DMS 273 treated with DMSO at 0.1 percent for 48 hours (cell line): Measurements from ENCODE around the gene GJB5.
"Not testable (repeated sequence)": the region's sequence is repeated elsewhere in the genome, so short reads cannot be mapped to it uniquely, and the experiment has no call there.

Source experiments
- DNase-seq: peaks from one replicate; lab custom pipeline; 2025; lab: John Stamatoyannopoulos, UW

The GJB5 gene

DNA sequence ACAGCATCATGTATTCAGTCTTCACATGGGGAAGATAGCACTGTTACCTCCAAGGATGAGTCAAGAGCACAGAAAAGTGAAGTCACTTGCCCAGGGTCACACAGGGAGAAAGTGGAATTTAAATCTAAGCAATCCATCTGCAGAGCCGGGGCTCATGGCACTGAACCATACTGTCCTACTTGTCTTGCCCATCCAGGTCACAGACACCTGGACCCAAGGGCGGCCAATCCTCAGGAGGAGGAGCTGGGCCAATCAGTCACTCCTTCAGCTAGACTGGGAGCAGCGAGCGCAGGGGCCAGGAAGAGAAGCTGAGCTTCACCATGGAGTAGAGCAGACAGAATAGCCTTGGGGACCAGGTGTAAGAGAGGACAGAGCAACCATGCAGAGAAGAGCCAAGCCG, 9.2 kb upstream of the GJB5 start:
- no peak for DNase-seq

DNA sequence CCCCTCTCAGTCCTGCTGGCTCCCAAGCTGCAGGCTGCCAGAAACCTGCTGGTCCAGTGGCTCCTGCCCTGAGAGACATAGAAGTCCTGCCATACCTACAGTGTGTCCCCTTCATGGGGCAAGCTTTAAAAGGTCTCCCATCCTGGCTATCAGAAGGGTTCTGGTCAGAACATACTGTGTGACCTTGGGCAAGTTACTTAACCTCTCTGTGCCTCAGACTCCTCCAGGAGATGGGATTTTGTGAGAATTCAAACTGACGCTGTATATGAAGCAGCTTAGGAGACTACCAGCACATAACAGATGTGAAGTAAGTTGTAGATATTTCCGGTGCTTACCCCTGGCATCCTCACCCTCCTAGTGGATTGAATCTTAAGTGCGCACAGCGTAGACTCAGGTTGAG, 8.7 kb upstream of the GJB5 start:
- DNase-seq, result no peak

DNA sequence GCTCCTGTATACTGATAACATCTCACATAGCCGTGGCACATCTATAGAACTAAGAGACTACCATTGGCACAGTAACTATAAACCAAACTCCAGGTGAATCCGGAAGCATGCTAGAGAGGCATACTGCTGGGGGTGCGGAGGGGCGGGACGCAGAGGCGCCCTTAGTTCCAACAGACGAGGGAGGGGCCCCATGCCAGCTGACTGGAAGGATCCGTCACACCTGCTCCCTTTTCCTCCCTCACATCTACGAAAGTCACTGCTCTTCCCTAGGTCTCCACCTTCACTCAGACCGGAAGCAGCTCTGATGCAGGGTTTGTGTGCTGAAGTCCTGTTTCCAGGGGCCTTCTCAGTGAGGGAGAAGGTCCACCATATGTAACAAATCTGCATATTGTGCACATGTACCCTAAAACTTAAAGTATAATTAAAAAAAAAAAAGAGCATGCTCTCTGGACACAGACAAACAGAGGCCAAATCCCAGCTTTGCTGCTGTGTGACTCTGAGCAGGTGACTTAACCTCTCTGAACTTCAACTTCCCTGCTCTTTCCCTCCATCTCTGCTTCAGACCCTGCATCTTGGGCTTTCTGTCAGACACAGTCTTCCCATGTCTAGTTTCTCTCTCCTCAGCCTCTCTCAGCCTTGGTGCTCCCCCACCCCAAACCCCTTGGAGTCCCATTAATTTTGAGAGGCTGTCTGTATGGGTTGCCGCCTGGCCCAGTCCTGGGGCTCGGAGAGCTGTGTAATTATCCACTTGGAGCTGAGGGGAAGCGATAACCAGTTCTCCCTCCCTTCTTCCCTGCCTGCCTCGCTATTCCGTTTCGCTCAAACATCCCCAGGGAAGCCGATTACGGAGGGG, 7.8 kb upstream of the GJB5 start:
- no peak for DNase-seq

DNA sequence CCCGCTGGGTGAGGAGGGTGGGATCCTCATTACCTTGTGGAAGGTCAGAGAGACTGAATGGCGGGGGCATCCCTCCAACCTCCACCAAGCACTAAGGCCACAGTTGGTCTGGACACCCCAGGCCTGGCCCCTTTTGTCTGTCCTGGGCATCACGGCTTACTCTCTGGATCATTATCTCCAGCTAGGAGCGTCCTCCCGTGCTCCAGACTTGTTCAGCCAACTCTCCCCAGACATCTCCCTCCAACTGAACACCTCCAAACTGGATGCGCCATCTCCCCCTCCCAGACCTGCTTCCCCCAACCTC, 7.3 kb upstream of the GJB5 start:
- DNase-seq, result no peak

DNA sequence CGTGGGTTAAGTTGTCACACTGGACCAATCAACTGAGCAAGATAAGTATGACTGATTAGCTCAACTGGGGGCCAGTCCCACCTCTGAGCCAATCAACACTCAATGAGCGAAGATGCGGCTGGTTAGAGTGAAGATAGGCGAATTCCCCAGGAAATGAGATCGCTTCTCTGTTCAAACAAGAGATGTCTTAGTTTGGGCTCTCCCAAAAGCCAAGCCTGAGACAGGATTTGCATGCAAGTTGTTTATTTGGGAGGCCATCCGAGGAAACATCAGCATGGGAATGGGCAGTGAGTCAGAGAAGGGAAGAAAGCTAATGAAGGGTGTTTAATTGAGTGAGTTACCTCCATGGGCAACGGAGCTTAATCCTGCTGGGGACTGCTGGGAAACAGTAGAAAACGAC, 4.9 kb upstream of the GJB5 start:
- DNase-seq, result no peak

DNA sequence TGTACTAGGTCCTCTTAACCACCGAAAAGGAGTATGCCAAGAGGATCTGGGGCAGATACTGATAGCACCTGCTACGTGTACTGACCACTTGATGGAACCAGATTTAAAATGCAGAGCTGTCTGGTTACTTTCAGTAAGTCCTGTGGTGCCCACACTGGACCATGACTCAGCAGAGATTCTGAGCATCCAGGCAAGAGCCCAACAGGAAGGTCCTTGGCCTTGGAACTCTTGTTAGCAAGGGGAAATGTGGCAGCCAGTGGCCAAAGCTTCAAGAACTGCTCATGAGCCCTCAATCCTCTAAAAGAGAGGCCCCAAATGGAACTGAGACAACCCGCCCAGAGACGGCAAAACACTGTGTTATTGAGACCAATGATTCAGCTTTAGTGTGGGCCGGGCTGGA, 4.2 kb upstream of the GJB5 start:
- no peak for DNase-seq

DNA sequence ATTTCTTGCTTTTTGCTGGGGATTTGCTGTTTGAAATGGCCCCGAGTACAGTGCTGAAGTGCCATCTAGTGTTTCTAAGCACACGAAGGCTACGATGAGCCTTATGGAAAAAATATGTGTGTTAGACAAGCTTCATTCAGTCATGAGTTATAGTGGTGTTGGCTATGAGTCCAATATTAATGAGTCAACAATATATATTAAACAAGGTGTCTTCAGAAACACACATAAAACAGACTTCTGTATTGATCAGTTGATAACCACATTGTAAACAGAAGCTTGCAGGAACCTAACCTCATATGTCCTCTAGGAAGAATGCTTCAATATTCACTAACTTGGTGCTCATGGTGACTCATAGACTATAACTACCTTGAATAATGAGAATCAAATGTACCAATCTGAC, 1.7 kb upstream of the GJB5 start:
- no peak for DNase-seq

DNA sequence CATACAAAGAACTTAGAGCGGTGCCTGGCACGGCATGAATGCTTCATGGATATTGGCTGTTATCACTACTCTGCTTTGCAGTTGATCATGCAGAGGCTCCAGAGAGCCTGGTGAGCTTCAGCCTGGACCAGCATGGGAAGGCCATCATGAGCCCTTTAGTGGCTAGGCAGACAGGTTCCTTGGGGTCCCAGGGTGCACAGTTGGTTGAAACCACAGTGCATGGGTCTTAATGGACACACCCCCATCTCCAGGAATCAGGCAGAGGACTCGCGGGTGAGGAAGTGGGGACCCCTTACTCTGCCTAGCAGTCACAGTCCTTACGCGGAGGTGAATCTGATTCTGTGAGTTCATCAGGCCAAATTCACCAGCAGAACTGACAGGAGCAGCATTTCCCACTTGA, 1.1 kb downstream of the GJB5 start:
- DNase-seq, result no peak

DNA sequence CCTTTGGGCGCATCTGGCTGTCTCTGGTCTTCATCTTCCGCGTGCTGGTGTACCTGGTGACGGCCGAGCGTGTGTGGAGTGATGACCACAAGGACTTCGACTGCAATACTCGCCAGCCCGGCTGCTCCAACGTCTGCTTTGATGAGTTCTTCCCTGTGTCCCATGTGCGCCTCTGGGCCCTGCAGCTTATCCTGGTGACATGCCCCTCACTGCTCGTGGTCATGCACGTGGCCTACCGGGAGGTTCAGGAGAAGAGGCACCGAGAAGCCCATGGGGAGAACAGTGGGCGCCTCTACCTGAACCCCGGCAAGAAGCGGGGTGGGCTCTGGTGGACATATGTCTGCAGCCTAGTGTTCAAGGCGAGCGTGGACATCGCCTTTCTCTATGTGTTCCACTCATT, 2.5 kb downstream of the GJB5 start:
- DNase-seq, result no peak

DNA sequence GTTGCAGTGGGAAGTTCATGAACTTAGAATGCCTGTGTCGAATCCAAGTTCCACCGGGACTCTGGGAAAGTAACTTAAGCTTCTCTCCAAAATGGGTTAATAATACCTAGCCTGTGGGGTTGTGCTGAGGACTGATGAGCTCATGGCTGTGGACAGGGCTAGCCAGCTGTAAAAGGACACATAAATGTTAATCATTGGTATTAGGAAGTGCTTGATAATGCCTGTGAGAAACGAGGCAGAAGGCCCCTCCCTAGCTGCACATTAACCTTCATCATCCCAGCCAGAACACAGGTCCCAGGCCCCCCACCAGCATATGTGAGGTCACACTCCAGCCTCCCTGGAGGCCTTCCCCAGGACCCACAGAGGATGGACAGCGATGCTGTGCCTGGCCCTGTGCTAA, 3.9 kb downstream of the GJB5 start:
- no peak for DNase-seq

DNA sequence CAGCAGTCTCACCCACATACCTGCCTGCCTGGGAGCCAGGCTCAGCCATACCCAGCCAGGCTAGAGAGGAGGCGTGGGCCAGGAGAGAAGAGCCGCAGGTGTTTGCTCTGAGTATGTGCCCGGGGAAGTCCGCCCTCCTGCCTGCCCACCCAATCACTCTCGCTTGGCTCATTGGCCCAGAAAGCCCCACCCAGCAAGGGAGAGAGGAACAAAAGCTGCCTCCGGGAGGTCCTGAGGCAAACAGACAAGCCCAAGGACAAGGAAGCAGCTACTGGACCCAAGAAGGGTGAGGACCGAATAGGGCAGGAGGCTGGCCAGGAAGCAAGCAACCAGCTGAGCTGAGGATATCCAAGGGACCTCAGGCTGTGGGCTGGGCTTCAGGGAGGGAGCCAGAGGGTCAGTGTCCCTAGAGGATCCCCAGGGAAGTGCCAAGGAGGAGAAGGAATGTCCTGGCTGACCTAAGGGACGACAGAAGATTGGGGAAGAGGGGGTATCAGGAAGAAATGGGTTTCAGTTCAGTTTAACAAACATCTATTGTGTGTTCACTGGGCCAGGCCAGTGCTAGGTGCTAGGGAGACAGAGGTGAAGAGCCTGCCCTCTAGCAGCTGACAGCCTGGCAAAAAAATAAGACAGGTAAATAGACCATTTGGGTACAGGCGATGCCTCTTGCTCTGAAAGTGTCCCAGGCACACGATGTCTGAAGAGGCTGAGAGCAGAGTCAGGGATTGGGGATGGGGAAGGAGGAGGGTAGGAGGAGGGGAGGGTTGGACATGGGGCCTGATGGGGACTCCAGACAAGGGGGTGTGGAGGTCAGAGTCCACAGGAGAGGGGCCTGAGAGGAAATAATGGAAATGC, 4.9 kb downstream of the GJB5 start, which contains the start of gene GJB4:
Gene GJB4, plus strand, starts transcription at position 238 of the 855 bp plus-strand sequence. CDS start 1,515 bp downstream, outside the sequence.
- DNase-seq, result no peak

DNA sequence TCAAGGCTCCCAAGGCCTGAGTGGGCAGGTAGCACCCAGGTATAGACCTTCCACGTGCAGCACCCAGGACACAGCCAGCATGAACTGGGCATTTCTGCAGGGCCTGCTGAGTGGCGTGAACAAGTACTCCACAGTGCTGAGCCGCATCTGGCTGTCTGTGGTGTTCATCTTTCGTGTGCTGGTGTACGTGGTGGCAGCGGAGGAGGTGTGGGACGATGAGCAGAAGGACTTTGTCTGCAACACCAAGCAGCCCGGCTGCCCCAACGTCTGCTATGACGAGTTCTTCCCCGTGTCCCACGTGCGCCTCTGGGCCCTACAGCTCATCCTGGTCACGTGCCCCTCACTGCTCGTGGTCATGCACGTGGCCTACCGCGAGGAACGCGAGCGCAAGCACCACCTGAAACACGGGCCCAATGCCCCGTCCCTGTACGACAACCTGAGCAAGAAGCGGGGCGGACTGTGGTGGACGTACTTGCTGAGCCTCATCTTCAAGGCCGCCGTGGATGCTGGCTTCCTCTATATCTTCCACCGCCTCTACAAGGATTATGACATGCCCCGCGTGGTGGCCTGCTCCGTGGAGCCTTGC, 6.4 kb downstream of the GJB5 start:
- no peak for DNase-seq

DNA sequence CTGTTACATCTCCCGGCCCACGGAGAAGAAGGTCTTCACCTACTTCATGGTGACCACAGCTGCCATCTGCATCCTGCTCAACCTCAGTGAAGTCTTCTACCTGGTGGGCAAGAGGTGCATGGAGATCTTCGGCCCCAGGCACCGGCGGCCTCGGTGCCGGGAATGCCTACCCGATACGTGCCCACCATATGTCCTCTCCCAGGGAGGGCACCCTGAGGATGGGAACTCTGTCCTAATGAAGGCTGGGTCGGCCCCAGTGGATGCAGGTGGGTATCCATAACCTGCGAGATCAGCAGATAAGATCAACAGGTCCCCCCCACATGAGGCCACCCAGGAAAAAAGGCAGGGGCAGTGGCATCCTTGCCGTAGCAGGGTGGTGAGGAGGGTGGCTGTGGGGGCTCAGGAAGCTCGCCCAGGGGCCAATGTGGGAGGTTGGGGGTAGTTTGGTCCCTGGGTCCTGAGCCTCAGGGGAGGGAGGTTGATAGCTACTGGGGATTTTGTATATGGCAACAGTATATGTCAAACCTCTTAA, 7.0 kb downstream of the GJB5 start:
- no peak for DNase-seq

DNA sequence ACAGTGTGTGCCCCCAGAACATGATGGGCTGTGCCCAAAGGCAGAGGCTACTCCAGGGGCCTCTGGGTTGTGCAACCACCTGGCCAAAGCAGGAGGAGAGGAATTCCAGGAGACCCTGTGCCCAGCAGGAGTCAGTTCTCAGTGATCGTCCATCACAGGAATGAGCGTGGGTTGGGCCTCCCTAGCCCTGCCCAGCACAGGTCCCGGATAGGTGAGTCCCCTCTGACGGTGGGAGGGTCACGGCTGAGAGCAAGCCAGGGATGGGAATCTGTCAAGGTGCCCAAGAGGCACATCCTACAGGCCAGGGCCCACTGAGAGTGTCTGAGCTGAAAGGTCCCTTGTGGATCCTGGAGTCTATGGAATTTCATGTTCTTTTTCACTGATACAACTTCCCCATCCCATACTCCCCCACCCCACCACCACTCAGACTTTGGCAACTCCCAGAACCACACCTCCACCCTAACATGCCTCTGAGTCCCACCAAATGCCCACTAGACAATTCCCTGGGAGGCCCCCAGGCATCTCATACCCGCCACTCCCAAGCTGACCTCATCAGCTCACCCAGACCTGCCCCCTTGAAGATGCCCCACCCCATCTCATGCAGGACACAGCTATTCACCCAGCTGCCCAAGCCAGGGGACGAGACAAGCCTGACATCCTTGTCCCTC, 7.8 kb downstream of the GJB5 start:
- DNase-seq, result no peak

DNA sequence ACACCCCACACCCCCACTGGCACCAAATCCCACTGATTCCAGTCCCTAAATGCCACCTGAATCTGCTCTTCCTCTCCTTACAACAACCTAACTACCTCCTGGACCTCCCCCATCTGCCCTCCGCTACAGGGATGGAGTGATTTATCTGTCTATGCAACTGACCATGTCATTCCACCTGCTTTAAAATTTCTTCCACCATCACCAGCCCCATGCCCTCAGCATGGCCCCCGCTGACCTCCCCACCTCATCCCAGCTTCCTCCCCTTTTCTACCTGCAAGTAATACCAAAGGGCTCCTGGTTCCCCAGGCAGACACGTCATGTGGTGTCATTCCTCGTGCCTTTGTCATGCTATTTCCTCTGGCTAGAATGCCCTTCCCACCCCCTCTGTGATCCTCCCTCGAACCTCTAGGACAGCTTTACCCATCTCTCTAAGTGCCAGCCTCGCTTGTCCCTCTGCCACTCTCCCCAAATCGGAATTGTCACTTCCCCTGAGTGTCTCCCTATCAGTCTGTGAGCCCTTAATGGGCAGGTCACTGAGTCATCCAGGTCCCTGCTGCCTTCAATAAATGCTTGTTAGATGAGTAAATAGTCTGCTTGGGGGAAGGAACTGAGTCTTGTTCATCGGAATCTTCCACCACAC, 8.4 kb downstream of the GJB5 start:
- DNase-seq, result no peak

DNA sequence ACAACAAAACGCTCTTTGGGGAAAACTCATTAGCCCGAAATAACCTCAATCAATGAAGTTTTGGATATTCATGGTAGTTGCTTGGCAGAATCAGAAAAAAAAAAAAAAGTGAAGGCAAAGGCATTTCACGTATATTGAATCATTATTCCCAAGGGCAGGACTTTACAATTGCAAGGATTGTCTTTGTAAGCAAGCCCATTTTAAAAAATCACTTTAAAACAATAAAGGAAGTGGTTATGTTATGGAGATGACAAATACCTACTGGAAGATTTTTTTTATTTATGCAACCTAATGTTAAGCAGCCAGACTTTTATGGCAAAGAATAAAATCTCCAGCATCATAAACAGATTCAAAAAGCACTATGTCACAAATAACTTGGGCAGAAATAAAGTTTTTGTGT, 14.0 kb downstream of the GJB5 start:
- no peak for DNase-seq

DNA sequence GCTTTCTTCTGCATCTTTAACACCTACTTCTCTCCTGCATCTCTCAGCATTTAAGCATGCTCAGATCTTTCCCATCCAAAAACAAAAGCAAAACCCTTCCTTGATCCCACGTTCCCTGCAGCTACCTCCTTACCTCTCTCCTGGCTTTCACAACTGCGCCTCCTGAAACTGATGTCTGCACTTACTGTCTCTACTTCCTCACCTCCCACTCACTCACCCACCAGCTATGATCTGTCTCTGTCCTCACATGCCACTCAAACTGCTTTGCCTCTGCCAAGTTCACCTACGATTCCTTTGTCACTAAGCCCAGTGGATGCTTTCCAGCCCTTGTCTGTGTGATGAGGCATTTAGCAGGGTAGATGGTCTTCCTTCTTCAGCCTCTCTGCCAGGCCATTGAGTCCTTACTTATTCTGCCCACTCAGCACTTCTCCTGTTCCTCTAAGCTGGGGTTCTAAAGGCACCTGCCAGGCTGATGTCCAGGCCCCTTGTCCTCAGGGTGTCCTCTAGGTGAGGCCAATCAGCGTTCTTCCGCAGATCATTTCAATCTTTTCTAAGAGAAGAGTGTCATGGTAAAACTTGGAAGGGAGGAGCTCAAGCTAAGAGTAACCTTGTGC, 16.2 kb downstream of the GJB5 start:
- DNase-seq, result no peak

DNA sequence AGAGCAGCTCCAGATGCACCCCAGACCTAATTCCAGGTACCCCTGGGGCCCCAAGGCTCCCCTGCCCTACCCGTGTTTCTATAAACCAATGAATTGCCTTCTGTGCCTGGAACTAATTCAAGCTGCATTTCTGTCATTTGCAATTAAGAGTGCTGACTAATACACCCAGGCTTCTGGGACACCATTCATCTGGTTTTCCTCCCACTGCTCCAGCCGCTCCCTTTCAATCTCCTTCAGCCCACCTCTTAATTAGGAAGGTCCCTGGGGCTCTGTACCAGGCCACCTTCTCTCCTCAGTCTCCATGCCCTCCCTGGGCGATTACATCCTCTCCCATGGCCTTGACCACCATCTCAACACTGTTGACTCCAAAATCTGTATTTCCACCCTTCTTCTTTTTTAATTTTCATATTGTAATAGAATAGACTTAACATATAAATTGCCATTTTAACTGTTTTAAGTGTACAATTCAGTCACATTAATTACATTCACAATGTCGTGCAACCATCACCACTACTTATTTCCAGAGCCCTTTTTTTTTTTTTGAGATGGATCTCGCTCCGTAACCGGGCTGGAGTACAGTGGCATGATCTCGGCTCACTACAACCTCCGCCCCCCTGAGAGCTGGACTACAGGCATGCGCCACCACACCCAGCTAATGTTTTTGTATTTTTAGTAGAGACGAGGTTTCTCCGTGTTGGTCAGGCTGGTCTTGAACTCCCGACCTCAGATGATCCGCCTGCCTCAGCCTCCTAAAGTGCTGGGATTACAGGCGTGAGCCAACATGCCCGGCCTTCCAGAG, 16.9 kb downstream of the GJB5 start:
- DNase-seq, result no peak

DNA sequence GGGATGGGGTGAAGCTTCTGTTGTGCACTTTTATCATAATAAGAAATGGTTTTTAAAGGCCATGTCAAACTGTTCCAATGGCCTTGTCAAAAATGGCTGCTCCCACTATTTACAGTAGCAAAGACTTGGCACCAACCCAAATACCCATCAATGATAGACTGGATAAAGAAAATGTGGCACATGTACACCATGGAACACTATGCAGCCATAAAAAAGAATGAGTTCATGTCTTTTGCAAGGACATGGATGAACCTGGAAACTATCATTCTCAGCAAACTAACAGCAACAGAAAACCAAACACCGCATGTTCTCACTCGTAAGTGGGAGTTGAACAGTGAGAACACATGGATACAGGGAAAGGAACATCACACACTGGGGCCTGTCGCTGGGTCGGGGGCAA, 18.3 kb downstream of the GJB5 start:
- DNase-seq, result not testable (repeated sequence)

DNA sequence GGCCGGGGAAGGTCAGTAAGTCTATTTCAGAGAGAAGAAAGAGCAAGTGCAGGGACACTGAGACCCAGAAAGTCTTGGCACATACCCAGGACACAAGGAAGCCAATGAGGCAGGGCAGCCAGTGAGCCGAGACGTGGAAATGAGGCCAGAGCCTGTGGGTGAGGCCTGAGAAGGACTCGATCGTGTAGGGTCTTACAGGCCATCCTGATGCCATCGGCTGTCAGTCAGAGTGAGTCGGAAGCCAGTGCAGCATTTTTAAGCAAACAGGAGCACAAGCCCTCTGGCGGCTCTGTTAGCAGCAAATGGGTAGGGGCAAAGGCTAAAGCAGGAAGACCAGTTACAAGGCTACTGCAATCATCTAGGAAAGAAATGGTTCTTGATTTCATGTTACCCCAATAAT, 20.1 kb downstream of the GJB5 start:
- DNase-seq, result no peak
